H9 (cell line): ENCODE results near the gene STARD3NL. TPM values are rescaled to one million over a fixed set of nuclear protein-coding genes. Genes with fewer than 3 reads are reported as not detected.
A peak's percentile ranks its signal among the peaks of the same experiment; 100 is the strongest.
"Not testable (repeated sequence)": the region's sequence is repeated elsewhere in the genome, so short reads cannot be mapped to it uniquely, and the experiment has no call there.

Source experiments
- DNase-seq: peaks from one replicate; pipeline ENCODE4 v3.0.0-alpha.2; 2017
- H2AFZ ChIP-seq: one replicate; pipeline ENCODE4 v1.6.1; 2013; ENCODE audit warnings: mild to moderate bottlenecking, low read length, control low read depth, moderate library complexity
- H2AK5ac ChIP-seq: 2 replicates; pipeline ENCODE4 v1.6.1; 2013; ENCODE audit warnings: low read length, control low read depth, mixed read lengths; ENCODE audit not compliant: insufficient read length
- H2BK120ac ChIP-seq: one replicate; pipeline ENCODE4 v1.6.1; 2013; ENCODE audit warnings: low read depth, mild to moderate bottlenecking, low read length, control low read depth, inconsistent platforms; ENCODE audit not compliant: poor library complexity, severe bottlenecking
- H2BK12ac ChIP-seq: 2 replicates; pipeline ENCODE4 v1.6.1; 2013; ENCODE audit warnings: low read length, control low read depth, mixed read lengths, low read depth; ENCODE audit not compliant: insufficient read length
- H2BK15ac ChIP-seq: 2 replicates; pipeline ENCODE4 v1.6.1; 2013; ENCODE audit warnings: low read depth, low read length, control low read depth
- H2BK20ac ChIP-seq: one replicate; pipeline ENCODE4 v1.6.1; 2013; ENCODE audit warnings: low read depth, mild to moderate bottlenecking, low read length, control low read depth, inconsistent platforms; ENCODE audit not compliant: poor library complexity, severe bottlenecking
- H2BK5ac ChIP-seq: 2 replicates; pipeline ENCODE4 v1.6.1; 2013; ENCODE audit warnings: low read length, control low read depth, mixed read lengths; ENCODE audit not compliant: insufficient read length
- H3K14ac ChIP-seq: 2 replicates; pipeline ENCODE4 v1.6.1; 2013; ENCODE audit warnings: low read length, control low read depth; ENCODE audit not compliant: insufficient read depth
- H3K18ac ChIP-seq: 2 replicates; pipeline ENCODE4 v1.6.1; 2013; ENCODE audit warnings: low read depth, mild to moderate bottlenecking, mixed read lengths, low read length, control low read depth; ENCODE audit not compliant: insufficient read length
- H3K23ac ChIP-seq: 2 replicates; pipeline ENCODE4 v1.6.1; 2013; ENCODE audit warnings: low read length, control low read depth, mixed read lengths, low read depth; ENCODE audit not compliant: insufficient read length
- H3K23me2 ChIP-seq: 2 replicates; pipeline ENCODE4 v1.6.1; 2013; ENCODE audit warnings: low read depth, mild to moderate bottlenecking, mixed read lengths, low read length, control low read depth; ENCODE audit not compliant: insufficient read length, poor library complexity, severe bottlenecking
- H3K27ac ChIP-seq: 2 replicates; pipeline ENCODE4 v1.5.1; 2013; ENCODE audit warnings: low read length, control low read depth, mixed read lengths, low read depth; ENCODE audit not compliant: insufficient read length
- H3K27me3 ChIP-seq: 2 replicates; pipeline ENCODE4 v1.6.1; 2013; ENCODE audit warnings: low read length, control low read depth, inconsistent platforms; ENCODE audit not compliant: insufficient read depth
- H3K4ac ChIP-seq: 2 replicates; pipeline ENCODE4 v1.6.1; 2013; ENCODE audit warnings: low read depth, mild to moderate bottlenecking, control low read depth, inconsistent platforms, low read length, moderate library complexity
- H3K4me1 ChIP-seq: 2 replicates; pipeline ENCODE4 v1.6.1; 2013; ENCODE audit warnings: low read length, control low read depth, inconsistent platforms; ENCODE audit not compliant: insufficient read depth
- H3K4me2 ChIP-seq: 2 replicates; pipeline ENCODE4 v1.6.1; 2013; ENCODE audit warnings: low read length, control low read depth, mixed read lengths; ENCODE audit not compliant: insufficient read length, insufficient read depth
- H3K56ac ChIP-seq: 2 replicates; pipeline ENCODE4 v1.6.1; 2013; ENCODE audit warnings: low read depth, mild to moderate bottlenecking, mixed read lengths, low read length, control low read depth; ENCODE audit not compliant: insufficient read length
- H3K79me1 ChIP-seq: 2 replicates; pipeline ENCODE4 v1.6.1; 2013; ENCODE audit warnings: low read depth, mild to moderate bottlenecking, moderate library complexity, low read length, control low read depth, inconsistent platforms; ENCODE audit not compliant: insufficient read depth, poor library complexity, severe bottlenecking
- H3K79me2 ChIP-seq: 2 replicates; pipeline ENCODE4 v1.6.1; 2013; ENCODE audit warnings: low read length, control low read depth, inconsistent platforms; ENCODE audit not compliant: insufficient read depth
- H3K9ac ChIP-seq: 2 replicates; pipeline ENCODE4 v1.6.1; 2013; ENCODE audit warnings: low read length, control low read depth, mixed read lengths; ENCODE audit not compliant: insufficient read length; ENCODE audit errors: extremely low read depth
- H3K9me3 ChIP-seq: one replicate; pipeline ENCODE4 v1.6.1; 2013; ENCODE audit warnings: low read depth, low read length, inconsistent platforms; ENCODE audit not compliant: control insufficient read depth
- H3T11ph ChIP-seq: one replicate; pipeline ENCODE4 v1.6.1; 2013; ENCODE audit warnings: mild to moderate bottlenecking, low read length, control low read depth, inconsistent platforms
- H4K20me1 ChIP-seq: one replicate; pipeline ENCODE4 v1.6.1; 2013; ENCODE audit not compliant: control insufficient read depth, insufficient read length, insufficient read depth
- H4K5ac ChIP-seq: 2 replicates; pipeline ENCODE4 v1.6.1; 2013; ENCODE audit warnings: low read depth, mild to moderate bottlenecking, mixed read lengths, low read length, control low read depth; ENCODE audit not compliant: insufficient read length
- H4K8ac ChIP-seq: replicated peaks from 2 replicates; pipeline ENCODE4 v1.6.1; 2013; ENCODE audit warnings: low read length, control low read depth, mixed read lengths, low read depth; ENCODE audit not compliant: insufficient read length
- H4K91ac ChIP-seq: 2 replicates; pipeline ENCODE4 v1.6.1; 2013; ENCODE audit warnings: low read depth, mild to moderate bottlenecking, moderate library complexity, mixed read lengths, low read length, control low read depth; ENCODE audit not compliant: insufficient read length
- H3K27ac Mint-ChIP-seq, 3 experiments: 2 replicates in 2 of 3; 3 replicates in 1 of 3; pipeline ENCODE4 v1.8.0; 2020 to 2021; ENCODE audit warnings: mixed read lengths in 3 of 3, mild to moderate bottlenecking in 1 of 3, moderate library complexity in 1 of 3
- H3K27me3 Mint-ChIP-seq: 2 replicates; pipeline ENCODE4 v1.8.0; 2021; ENCODE audit warnings: low read depth, mild to moderate bottlenecking, moderate library complexity, mixed read lengths
- H3K36me3 Mint-ChIP-seq, 3 experiments: 2 replicates in 2 of 3; 3 replicates in 1 of 3; pipeline ENCODE4 v1.8.0; 2020 to 2021; ENCODE audit warnings: low read depth in 3 of 3, mixed read lengths in 3 of 3; ENCODE audit not compliant: insufficient read depth in 1 of 3
- H3K4me1 Mint-ChIP-seq, 2 experiments: 2 replicates each; pipeline ENCODE4 v1.8.0; 2020; ENCODE audit warnings: mixed read lengths in 2 of 2
- H3K4me3 Mint-ChIP-seq, 2 experiments: 2 replicates in 1 of 2; 3 replicates in 1 of 2; pipeline ENCODE4 v1.8.0; 2020 to 2021; ENCODE audit warnings: mild to moderate bottlenecking in 2 of 2, mixed read lengths in 2 of 2, moderate library complexity in 1 of 2
- H3K9me3 Mint-ChIP-seq, 2 experiments: 2 replicates in 1 of 2; 3 replicates in 1 of 2; pipeline ENCODE4 v1.8.0; 2020; ENCODE audit warnings: mild to moderate bottlenecking in 2 of 2, mixed read lengths in 2 of 2, moderate library complexity in 1 of 2
- WGBS: extraction: QIAGEN DNeasy Blood & Tissue Kit; methylation state at CpG from one replicate; pipeline ENCODE4 v1.1.7; 2013; ENCODE audit warnings: missing lambda C conversion rate, low lambda C conversion rate, mixed read lengths; ENCODE audit not compliant: insufficient read length; ENCODE audit errors: extremely low coverage; 5-methylcytosine and 5-hydroxymethylcytosine counted together
- total RNA-seq: library from RNA; stranded (reverse); gene quantifications from 2 replicates; pipeline ENCODE4 v1.2.1, GENCODE V29; 2021

STARD3NL gene
- total RNA-seq, 1 experiment from 2014 or later, result 36.5 TPM

GRCh38 chr7:38261601-38262000 lies 83.6 kb downstream of the STARD3NL start:
- not testable (repeated sequence) for H4K5ac ChIP-seq, H3K14ac ChIP-seq, H3K4me3 Mint-ChIP-seq, H3K27ac ChIP-seq, H3K56ac ChIP-seq, H3K4me2 ChIP-seq, H2BK120ac ChIP-seq, H2BK5ac ChIP-seq, H2BK12ac ChIP-seq, H4K91ac ChIP-seq, H3K4me1 Mint-ChIP-seq, H2AFZ ChIP-seq, H2BK15ac ChIP-seq, DNase-seq, H3K23ac ChIP-seq, H4K20me1 ChIP-seq, H3K23me2 ChIP-seq, H3K4ac ChIP-seq, H3K18ac ChIP-seq, H3K27me3 Mint-ChIP-seq, H3K9me3 ChIP-seq, H3K4me1 ChIP-seq, H3K36me3 Mint-ChIP-seq, H2BK20ac ChIP-seq, H3T11ph ChIP-seq, H3K9me3 Mint-ChIP-seq, H3K27me3 ChIP-seq, H4K8ac ChIP-seq, H3K9ac ChIP-seq, H2AK5ac ChIP-seq, H3K79me1 ChIP-seq, H3K79me2 ChIP-seq
- WGBS, result no CpG with 5 or more reads among the region's 12 CpGs
- H3K27ac Mint-ChIP-seq, result peak overlapping the region in 1 of 3 experiments; percentile 23; a peak in 1 of 7 replicates

GRCh38 chr7:38262026-38262425 lies 84.0 kb downstream of the STARD3NL start:
- H4K91ac ChIP-seq, H4K5ac ChIP-seq, H3K27ac ChIP-seq, H3K23me2 ChIP-seq, H3K36me3 Mint-ChIP-seq, H3T11ph ChIP-seq, H3K9me3 Mint-ChIP-seq, H3K4me1 ChIP-seq, H2BK120ac ChIP-seq, H3K27me3 ChIP-seq, H2BK15ac ChIP-seq, H3K23ac ChIP-seq, H2AK5ac ChIP-seq, H3K79me2 ChIP-seq, H3K27me3 Mint-ChIP-seq, H3K9ac ChIP-seq, DNase-seq, H2BK12ac ChIP-seq, H2BK20ac ChIP-seq, H3K27ac Mint-ChIP-seq, H2BK5ac ChIP-seq, H3K18ac ChIP-seq, H3K4ac ChIP-seq, H3K56ac ChIP-seq, H3K9me3 ChIP-seq, H3K79me1 ChIP-seq, H3K4me3 Mint-ChIP-seq, H3K4me2 ChIP-seq, H3K14ac ChIP-seq, H2AFZ ChIP-seq, H4K20me1 ChIP-seq, H4K8ac ChIP-seq, H3K4me1 Mint-ChIP-seq: not testable (repeated sequence)
- WGBS, result no CpG with 5 or more reads among the region's 2 CpGs
